DMS53 treated with DMSO at 0.1 percent for 48 hours (cell line): ENCODE data around the gene DEPP1.

Experiments
- DNase-seq: peaks from one replicate; lab custom pipeline; 2025; ENCODE audit not compliant: unreplicated experiment; lab: John Stamatoyannopoulos, UW

Gene DEPP1

DNA sequence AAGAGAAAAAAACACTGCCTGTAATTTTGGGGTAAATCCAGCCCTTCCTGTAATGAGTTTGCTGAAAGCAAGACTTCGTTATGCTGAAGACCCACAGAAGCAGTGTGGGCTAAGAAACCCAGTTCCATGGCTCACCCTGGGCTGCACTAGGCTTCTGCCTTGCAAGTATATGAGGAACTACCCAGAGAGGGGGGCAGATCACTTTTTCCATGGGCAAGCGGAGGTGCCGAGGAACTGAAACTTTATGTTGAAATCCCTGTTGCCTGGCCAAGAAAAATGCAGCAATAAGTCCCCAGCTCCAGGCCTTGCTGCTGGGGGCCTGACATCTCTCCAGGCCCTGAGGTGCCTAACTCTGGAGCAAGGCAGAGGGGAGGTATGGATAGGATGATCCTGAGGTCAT is 10.5 kb downstream of the DEPP1 start:
- no peak for DNase-seq

DNA sequence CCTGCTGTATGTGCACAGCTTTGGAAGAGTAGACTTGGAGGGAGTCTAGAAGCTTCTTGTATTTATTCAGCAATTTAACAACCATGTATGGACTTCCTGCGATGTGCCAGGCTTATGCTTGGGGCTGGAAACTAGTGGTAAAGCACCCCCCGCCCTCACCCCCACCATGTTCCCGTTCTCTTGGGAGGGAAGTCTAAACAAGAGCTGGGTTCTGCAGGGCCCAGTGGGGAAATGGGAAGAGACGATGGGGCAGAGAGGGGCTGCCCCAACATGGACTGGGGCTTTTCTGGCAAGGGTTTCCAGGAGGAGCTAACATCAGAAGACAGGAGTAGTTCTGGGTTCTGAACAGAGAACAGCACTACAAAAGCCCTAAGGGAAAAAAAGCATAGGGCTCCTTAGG is 11.0 kb downstream of the DEPP1 start:
- DNase-seq = no peak

DNA sequence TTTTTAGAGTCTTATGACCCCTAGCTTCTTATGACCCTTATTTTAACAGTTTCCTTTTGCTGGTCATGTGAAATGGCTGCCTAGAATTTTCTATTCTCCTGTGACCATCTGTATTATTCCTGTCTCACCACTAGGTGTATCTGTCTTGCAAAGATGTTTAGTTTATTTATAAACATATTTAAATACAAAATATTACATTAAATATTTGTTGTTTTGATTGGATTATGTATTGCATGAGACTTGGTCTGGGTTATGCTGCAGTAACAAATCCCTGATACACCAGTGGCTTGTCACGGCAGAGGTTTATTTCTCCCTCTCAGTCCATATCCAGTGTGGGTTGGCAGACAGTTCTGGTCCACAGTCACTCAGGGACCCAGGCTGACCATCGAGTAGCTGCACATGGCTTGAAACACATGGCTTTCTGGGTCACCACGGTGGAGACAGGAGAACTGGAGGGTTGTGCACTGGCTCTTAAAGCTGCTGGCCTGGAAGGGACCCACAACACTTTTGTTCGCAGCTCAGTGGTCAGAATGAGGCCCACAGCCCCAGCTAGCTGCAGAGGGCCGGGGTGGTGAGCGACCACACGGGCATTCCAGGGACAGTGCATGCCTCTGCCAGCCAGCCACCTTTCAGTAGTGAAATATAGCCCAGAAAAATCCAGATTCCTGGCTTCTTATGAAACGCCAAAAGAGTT is 11.6 kb downstream of the DEPP1 start:
- no peak for DNase-seq

GRCh38 chr10:44966129-44966815 is 12.3 kb downstream of the DEPP1 start:
- no peak for DNase-seq

DNA sequence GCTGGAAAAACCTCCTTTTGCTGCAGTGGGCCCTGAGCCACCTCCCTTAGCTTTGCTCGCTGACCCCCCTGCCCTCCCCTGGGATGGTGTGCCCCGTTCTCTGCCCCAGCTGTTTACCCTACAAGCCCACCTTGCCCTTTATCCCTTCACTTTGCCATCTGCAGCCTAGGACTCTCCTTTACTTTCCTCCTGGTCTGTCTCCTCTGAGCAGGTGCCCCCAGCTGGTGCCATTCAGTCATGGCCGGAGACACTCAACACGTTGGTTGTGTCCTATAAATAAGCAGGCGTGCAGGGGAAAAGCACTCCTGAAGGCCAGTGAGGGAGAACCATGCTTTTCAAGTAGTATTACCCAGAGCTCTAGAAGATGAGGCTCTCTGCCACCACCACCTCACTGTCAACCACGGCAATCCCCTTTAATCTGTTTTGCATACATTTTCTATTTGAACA is 12.9 kb downstream of the DEPP1 start:
- no peak for DNase-seq

GRCh38 chr10:44965104-44965503 is 13.5 kb downstream of the DEPP1 start:
- DNase-seq = no peak

GRCh38 chr10:44963772-44964633 is 14.6 kb downstream of the DEPP1 start:
- peak; percentile 41 for DNase-seq

GRCh38 chr10:44962870-44963738 is 15.5 kb downstream of the DEPP1 start:
- DNase-seq = peak; percentile 28

GRCh38 chr10:44961931-44962750 is 16.5 kb downstream of the DEPP1 start:
- DNase-seq = no peak

- no peak for DNase-seq
These were observed 17.4 kb downstream of the DEPP1 start for GRCh38 chr10:44961230-44961571.

- no peak for DNase-seq
These were observed 18.0 kb downstream of the DEPP1 start for GRCh38 chr10:44960482-44961229.

GRCh38 chr10:44960088-44960460 is 18.5 kb downstream of the DEPP1 start:
- DNase-seq = no peak

GRCh38 chr10:44959247-44960087 is 19.1 kb downstream of the DEPP1 start, which contains the start of gene RASSF4:
RASSF4 (plus strand) TSS chr10:44959802; CDS start chr10:44970203, 10,401 bp downstream.
- DNase-seq = peak; percentile 64

- DNase-seq = no peak
These were observed 19.7 kb downstream of the DEPP1 start for GRCh38 chr10:44958898-44959246.

GRCh38 chr10:44958196-44958897 is 20.3 kb downstream of the DEPP1 start:
- DNase-seq = no peak

- no peak for DNase-seq
These were observed 21.6 kb downstream of the DEPP1 start for GRCh38 chr10:44956717-44957706.

DNA sequence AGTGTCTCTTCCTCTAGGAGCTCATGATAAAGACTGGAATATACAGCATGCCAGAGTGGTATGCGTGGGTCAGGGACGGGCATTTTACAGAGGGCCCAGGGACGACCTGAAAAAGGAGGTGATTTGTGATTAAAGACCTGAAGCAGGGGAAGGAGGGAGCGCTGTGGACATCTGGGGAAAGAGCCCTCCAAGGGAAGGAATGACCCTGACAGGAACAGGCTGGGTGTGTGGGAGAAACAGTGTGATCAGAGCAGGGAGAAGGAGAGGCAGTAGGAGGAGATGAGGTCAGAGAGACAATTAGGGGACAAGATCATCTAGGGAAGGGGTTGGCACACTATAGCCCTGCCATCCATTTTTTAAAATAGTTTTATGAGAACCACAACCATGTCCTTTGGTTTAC is 22.4 kb downstream of the DEPP1 start:
- DNase-seq = no peak
